Activated T-helper 1 cell treated with anti-CD3 and anti-CD28 coated beads, Interleukin-12 subunit alpha, Interleukin-12 subunit beta, Interleukin-2, Interleukin-4 antibody, amounts not matched to agents 30 ng/mL and 10 ng/mL and 1 ng/mL, durations not matched to agents 14 hours and 24 hours and 36 hours (primary cell): ENCODE results near the gene LENG8. TPM values are rescaled to one million over a fixed set of nuclear protein-coding genes. Genes with fewer than 3 reads are reported as not detected.

Experiments used
- DNase-seq: peaks from one replicate; pipeline ENCODE4 v3.0.0; 2021; ENCODE audit warnings: low spot score
- H3K27ac Mint-ChIP-seq: one replicate; pipeline ENCODE4 v1.8.0; 2021; ENCODE audit warnings: mild to moderate bottlenecking, mixed read lengths
- H3K27me3 Mint-ChIP-seq: one replicate; pipeline ENCODE4 v1.8.0; 2022; ENCODE audit warnings: mild to moderate bottlenecking, moderate library complexity, mixed read lengths; ENCODE audit not compliant: insufficient read depth
- H3K36me3 Mint-ChIP-seq: one replicate; pipeline ENCODE4 v1.8.0; 2021; ENCODE audit warnings: low read depth, mixed read lengths
- H3K4me1 Mint-ChIP-seq: one replicate; pipeline ENCODE4 v1.8.0; 2021; ENCODE audit warnings: low read depth, mixed read lengths
- H3K4me3 Mint-ChIP-seq: one replicate; pipeline ENCODE4 v1.8.0; 2021; ENCODE audit warnings: mild to moderate bottlenecking, moderate library complexity, mixed read lengths
- H3K9me3 Mint-ChIP-seq: one replicate; pipeline ENCODE4 v1.8.0; 2021; ENCODE audit warnings: mixed read lengths
- intact Hi-C: fragments of 100-400 bp; cut with micrococcal nuclease; formaldehyde crosslinking; loops from one replicate; pipeline ENCODE4 v1.15.1; 2024
- total RNA-seq: library from RNA; stranded (reverse); gene quantifications from 2 replicates; pipeline ENCODE4 v1.2.3, GENCODE V29; 2022

Gene LENG8
- total RNA-seq, 1 donor from 2014 or later: 192 TPM

DNA sequence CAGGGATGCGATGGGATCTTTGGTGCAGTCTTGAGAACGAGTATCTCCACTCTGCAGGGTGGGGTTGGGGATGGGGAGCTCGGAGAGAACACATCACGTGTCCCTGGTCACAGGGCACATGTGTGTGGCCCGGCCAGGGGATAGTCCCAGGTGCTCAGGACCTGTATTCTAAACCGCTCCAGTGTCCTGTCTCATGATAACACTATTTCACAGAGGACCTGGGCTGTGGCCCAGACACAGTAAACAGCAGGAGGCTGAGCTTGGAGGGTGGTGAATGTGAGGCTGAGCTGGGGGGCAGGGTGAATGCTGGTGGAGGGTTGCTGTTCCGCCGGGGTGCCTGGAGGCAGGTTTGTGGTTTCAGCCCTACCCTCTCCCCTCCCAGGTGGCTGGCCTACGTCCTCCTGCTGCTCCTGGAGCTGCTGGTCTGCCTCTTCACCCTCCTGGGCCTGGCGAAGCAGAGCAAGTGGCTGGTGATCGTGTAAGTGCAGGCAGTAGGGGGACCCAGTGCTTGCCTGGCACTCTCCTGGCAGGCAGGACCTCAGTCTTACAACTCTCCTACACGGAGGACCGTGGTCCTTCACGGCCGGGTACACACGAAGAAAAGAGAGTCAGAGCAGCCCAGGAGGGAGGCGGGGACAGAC, 22.6 kb upstream of the LENG8 start:
- no peak overlapping the region for H3K4me3 Mint-ChIP-seq
- no peaks in the 10 kb centered on the region for H3K36me3 Mint-ChIP-seq
- no peak for DNase-seq
- intact Hi-C loops: no loop called here
- no peaks in the 10 kb centered on the region for H3K9me3 Mint-ChIP-seq
- peaks cover 14% of the 10 kb centered on the region for H3K27me3 Mint-ChIP-seq
- H3K4me1 Mint-ChIP-seq: peaks cover 5% of the 10 kb centered on the region
- no peak overlapping the region for H3K27ac Mint-ChIP-seq

DNA sequence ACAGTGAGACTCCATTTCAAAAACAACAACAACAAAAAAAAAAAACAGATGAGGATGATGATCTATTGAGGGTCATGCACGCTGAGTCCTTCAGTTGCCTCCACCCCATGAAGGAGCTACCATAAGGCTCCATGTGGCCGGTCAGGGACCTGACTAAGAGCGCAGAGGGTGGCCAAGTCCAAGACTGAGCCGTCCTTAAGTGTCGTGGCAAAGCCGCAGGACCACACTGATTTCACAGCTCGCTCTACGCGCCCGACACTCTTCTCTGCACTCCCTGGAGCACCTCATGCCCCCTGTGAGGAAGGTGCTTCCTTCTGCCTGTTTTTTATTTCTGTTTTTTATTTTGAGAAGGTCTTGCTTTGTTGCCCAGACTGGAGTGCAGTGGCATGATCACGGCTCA, 21.4 kb upstream of the LENG8 start:
- H3K36me3 Mint-ChIP-seq: no peaks in the 10 kb centered on the region
- DNase-seq: no peak
- H3K9me3 Mint-ChIP-seq: no peaks in the 10 kb centered on the region
- H3K27me3 Mint-ChIP-seq: peaks cover 14% of the 10 kb centered on the region
- H3K4me3 Mint-ChIP-seq: no peak overlapping the region
- H3K27ac Mint-ChIP-seq: no peak overlapping the region
- peaks cover 5% of the 10 kb centered on the region for H3K4me1 Mint-ChIP-seq
- intact Hi-C loops: no loop called here

DNA sequence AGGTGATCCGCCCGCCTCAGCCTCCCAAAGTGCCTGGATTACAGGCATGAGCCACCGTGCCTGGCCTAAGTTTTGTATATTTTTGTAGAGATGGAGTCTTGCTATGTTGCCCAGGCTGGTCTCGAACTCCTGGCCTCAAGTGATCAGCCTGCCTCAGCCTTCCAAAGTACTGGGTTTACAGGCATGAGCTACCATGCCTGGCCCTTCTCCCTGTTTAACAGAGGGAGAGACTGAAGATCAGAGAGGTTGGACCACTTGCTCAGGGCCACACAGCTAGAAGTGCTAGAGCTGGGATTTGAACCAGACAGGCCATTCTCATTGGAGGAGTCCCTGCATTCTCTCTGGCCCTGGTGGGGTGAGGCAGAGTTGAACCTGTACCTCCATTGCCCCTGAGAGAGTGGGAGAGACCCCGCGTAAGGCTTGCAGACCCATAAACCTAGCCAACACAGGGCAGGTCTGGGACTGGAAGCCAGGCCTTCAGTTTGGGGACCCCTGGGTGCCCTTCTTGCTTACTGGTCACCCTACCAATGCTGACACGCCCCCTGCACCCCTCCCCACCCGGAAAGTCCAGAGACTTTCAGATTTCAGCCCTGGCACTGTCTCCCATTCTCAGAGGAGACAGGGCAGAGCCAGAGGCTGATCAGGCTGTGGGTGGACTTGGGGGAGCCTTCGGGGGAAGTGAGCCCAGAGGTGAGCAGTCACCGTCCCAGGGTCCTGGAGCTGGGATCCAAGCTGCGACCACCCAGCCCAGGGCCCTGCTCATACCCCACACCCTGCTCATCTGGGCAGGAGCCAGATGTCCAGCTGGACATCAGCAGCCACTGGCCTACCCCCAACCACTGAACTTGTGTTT, 20.4 kb upstream of the LENG8 start:
- no peak for DNase-seq
- H3K27ac Mint-ChIP-seq: no peak overlapping the region
- H3K4me3 Mint-ChIP-seq: no peak overlapping the region
- intact Hi-C loops: no loop called here
- H3K27me3 Mint-ChIP-seq: peaks cover 12% of the 10 kb centered on the region
- no peaks in the 10 kb centered on the region for H3K36me3 Mint-ChIP-seq
- no peaks in the 10 kb centered on the region for H3K9me3 Mint-ChIP-seq
- H3K4me1 Mint-ChIP-seq: peaks cover 5% of the 10 kb centered on the region

DNA sequence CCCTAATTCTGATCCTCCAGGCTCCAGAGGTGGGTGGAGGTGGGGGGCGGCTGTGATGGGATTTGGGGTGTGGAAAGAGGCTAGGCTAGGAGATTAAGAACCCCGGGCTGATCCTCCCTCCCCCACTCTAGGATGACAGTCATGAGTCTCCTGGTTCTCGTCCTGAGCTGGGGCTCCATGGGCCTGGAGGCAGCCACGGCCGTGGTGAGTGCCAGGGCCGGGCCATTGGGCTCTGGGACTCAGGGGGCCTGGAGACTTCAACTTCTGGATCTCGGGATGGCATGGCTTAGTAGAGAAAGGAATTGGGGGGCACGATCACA, 19.9 kb upstream of the LENG8 start:
- H3K9me3 Mint-ChIP-seq: no peaks in the 10 kb centered on the region
- H3K4me1 Mint-ChIP-seq: peaks cover 5% of the 10 kb centered on the region
- no peak overlapping the region for H3K27ac Mint-ChIP-seq
- intact Hi-C loops: no loop called here
- H3K36me3 Mint-ChIP-seq: no peaks in the 10 kb centered on the region
- H3K27me3 Mint-ChIP-seq: peaks cover 12% of the 10 kb centered on the region
- no peak overlapping the region for H3K4me3 Mint-ChIP-seq
- DNase-seq: no peak

DNA sequence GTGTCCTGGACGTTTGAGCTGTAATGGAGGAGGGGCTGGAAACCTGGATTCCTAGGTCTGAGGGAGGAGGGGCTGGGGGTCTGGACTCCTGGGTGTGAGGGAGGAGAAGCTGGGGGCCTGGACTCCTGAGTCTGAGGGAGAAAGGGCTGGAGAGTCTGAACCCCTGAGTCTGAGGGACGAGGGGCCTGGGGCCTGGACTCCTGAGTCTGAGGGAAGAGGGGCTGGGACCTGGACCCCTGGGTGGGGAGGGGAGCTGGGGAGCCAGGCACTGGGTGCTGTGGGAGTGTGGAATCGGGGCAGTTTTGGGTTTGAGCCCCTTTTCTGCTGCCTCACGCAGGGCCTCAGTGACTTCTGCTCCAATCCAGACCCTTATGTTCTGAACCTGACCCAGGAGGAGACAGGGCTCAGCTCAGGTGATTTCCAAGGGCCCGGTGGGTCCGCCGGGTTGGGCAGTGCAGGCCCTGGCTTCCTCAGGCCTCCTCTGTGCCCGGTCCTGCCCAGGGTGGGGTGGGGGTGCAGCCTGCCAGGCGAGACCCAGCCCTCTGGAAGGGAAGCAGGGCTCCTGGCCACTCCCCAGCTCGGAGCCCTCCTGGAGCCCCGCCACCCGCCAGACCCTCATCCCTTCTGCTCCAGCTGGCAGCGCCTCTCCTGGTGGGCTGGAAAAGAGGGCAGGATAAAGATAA, 19.3 kb upstream of the LENG8 start:
- H3K27ac Mint-ChIP-seq: no peak overlapping the region
- H3K36me3 Mint-ChIP-seq: no peaks in the 10 kb centered on the region
- intact Hi-C loops: no loop called here
- H3K27me3 Mint-ChIP-seq: peaks cover 12% of the 10 kb centered on the region
- no peak for DNase-seq
- H3K9me3 Mint-ChIP-seq: no peaks in the 10 kb centered on the region
- peaks cover 7% of the 10 kb centered on the region for H3K4me1 Mint-ChIP-seq
- H3K4me3 Mint-ChIP-seq: no peak overlapping the region

GRCh38 chr19:54430306-54431254, 18.4 kb upstream of the LENG8 start:
- Mint-ChIP-seq H3K27ac (no peak overlapping the region), H3K36me3 (peaks cover 5% of the 10 kb centered on the region), H3K9me3 (no peaks in the 10 kb centered on the region), H3K27me3 (peaks cover 12% of the 10 kb centered on the region), H3K4me1 (peaks cover 12% of the 10 kb centered on the region), H3K4me3 (peak overlapping the region; percentile 45)
- intact Hi-C loops: loop anchor here (1.0 kb wide), 2 partner anchors 18 to 33 kb away; partner anchors contain the start of gene LENG9
- DNase-seq: peak; percentile 22

DNA sequence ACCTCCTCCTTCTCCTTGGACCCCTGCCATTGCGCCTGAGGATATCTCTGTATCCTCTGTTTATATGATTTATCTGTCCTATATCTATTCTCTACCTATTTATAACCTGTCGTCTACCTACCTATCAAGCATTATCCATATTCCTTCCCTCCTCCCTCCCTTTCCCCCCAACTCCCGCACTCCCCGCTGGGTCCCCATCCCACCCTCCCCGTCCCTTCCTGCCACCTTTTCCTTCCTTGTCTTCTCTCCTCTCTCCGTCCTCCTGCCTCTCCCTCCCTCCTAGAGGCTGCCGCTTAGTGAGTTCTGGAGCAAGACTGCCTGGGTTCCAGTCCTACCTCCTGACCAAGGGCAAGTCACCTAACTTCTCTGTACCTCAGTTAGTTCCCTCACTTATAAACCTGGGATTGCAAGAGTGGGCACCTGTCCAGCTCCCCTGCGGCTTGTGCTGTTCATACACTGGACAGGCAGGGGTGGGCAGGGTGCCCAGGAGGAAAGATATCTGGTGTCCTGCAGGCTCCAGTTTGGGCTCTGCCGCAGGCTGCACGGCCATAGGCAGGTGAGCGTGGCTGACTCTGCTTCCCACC, 17.7 kb upstream of the LENG8 start:
- Mint-ChIP-seq H3K4me3 (no peak overlapping the region), H3K27me3 (peaks cover 12% of the 10 kb centered on the region), H3K9me3 (no peaks in the 10 kb centered on the region), H3K36me3 (peaks cover 5% of the 10 kb centered on the region), H3K27ac (no peak overlapping the region), H3K4me1 (peaks cover 12% of the 10 kb centered on the region)
- no peak for DNase-seq
- intact Hi-C loops: loop anchor here (1.0 kb wide), 2 partner anchors 17 to 32 kb away; partner anchors contain the start of gene LENG9

DNA sequence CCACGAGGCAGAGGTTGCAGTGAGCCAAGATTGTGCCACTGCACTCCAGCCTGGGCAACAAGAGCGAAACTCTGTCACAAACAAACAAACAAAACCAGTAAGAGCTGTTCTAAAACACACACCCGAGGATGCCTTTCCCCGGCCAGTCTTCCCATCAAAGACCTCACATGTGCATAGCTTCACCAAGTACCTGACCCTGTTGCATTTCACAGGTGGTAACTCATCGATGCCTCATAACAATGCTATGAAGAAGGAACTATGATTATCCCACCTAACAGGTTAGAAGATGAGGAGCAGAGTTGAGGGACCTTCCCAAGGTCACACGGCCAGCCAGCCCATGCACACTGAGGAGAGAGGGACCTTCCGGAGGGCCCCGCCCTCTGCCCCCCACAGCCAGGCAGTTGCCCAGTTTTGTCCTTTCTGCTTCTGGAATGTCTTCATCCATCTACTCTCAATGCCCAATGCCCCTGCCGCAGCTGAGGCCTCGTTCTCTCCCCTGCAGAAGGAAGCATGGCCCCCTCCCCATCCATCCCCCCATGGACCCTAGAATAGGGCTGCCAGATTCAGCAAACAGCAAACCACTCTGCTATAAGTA, 16.8 kb upstream of the LENG8 start:
- intact Hi-C loops: no loop called here
- Mint-ChIP-seq H3K4me1 (peaks cover 12% of the 10 kb centered on the region), H3K36me3 (peaks cover 5% of the 10 kb centered on the region), H3K9me3 (no peaks in the 10 kb centered on the region), H3K27me3 (peaks cover 12% of the 10 kb centered on the region), H3K27ac (no peak overlapping the region), H3K4me3 (no peak overlapping the region)
- DNase-seq: no peak

- peaks cover 12% of the 10 kb centered on the region for H3K27me3 Mint-ChIP-seq
Observed at GRCh38 chr19:54433697-54434096, 15.3 kb upstream of the LENG8 start.

GRCh38 chr19:54434112-54434872, 14.7 kb upstream of the LENG8 start:
- Mint-ChIP-seq H3K4me1 (peaks cover 12% of the 10 kb centered on the region), H3K27ac (no peak overlapping the region), H3K27me3 (peaks cover 8% of the 10 kb centered on the region), H3K9me3 (no peaks in the 10 kb centered on the region), H3K4me3 (no peak overlapping the region), H3K36me3 (peaks cover 5% of the 10 kb centered on the region)
- intact Hi-C loops: no loop called here
- DNase-seq: no peak

More at GRCh38 chr19:54433697-54434096, 15.3 kb upstream of the LENG8 start:
- H3K36me3 Mint-ChIP-seq: peaks cover 5% of the 10 kb centered on the region
- no peak for DNase-seq
- intact Hi-C loops: no loop called here
- no peaks in the 10 kb centered on the region for H3K9me3 Mint-ChIP-seq
- no peak overlapping the region for H3K4me3 Mint-ChIP-seq
- H3K27ac Mint-ChIP-seq: no peak overlapping the region
- peaks cover 12% of the 10 kb centered on the region for H3K4me1 Mint-ChIP-seq

GRCh38 chr19:54434873-54435214, 14.2 kb upstream of the LENG8 start:
- peaks cover 7% of the 10 kb centered on the region for H3K36me3 Mint-ChIP-seq
- H3K4me1 Mint-ChIP-seq: peaks cover 12% of the 10 kb centered on the region
- DNase-seq: no peak
- H3K9me3 Mint-ChIP-seq: no peaks in the 10 kb centered on the region
- peaks cover 5% of the 10 kb centered on the region for H3K27me3 Mint-ChIP-seq
- intact Hi-C loops: no loop called here
- H3K4me3 Mint-ChIP-seq: peak overlapping the region; percentile 26
- H3K27ac Mint-ChIP-seq: no peak overlapping the region
